GM19240 (cell line): ENCODE results near the gene ATP1A1.
A peak's percentile ranks its signal among the peaks of the same experiment; 100 is the strongest.

ENCODE experiments used
- DNase-seq: peaks from one replicate; pipeline ENCODE4 v3.0.0; 2011; ENCODE audit warnings: low spot score; ENCODE audit not compliant: insufficient read length

Gene ATP1A1

DNA sequence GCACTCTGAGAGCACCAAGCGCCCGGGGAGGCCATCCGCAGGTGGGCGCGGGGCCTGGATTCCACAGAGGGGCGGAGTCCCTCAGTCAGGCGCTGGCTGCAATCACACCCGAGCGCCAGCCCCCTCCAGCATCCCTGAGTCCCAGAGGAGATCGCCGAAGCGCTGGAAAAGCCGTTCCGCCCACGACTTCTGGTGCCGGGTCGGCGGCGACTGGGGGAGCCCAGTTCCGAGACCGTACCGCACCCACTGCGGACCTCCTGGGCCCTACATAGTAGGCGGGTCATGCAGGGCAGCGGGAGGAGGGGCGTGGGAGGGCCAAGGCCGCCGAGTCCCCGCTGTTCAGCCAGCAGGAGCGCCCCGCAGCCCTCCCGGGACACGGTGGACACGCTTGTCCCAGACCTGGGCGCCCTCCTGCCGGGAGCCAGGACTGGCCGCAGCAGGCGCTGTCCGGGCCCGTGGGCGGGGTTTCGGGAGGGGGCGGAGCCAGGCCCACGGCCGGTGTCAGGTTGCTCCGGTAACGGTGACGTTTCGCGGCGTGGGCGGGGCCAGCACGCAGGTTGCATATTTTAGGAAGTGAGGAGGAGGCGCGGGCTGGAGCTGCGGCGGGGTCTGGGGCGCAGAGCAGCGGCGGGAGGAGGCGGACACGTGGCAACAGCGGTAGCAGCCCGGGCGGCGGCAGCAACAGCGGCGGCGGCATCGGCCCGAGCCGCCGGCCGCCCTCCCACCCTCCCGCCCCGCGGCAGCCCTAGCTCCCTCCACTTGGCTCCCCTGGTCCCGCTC is at the start of gene ATP1A1:
Gene ATP1A1 (plus strand): TSS at position 594 of the 780 bp plus-strand sequence. CDS start 268 bp downstream, outside the sequence.
- peak; percentile 58 for DNase-seq

DNA sequence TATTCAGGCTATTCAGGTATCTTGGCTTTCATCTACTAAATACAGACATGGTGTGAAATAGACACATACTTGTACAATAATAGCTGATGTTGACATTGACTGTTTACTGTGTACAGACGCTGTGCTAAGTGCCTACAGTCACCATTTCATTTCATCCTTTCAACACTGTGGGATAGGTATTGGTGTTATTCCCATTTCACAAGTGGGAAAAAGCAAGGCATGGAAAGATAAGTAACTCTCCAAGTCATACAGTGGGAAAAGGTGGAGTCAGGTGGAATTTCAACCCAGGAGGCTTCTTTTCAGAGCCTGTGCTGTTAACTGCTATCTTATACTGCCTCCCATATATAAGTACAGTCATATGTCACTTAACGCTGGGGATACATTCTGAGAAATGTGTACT is 49.6 kb upstream of the ATP1A1 start:
- DNase-seq: no peak

DNA sequence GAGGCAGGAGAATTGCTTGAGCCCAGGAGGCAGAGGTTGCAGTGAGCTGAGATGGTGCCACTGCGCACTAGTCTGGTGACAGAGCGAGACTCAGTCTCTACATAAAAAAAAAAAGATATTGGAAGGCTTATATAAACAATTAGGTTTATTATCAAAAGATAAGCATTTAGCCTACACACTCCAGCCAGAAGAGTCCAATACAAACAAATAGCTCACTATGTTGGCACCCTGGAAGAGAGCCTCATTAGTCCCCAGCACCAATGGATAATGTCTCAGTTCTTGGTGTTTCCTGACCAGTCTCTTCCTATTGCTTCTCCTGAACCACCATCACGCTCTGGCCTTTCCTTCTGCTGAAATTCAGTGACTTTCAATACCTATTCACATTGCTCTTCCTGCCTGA is 48.6 kb upstream of the ATP1A1 start:
- DNase-seq: no peak

DNA sequence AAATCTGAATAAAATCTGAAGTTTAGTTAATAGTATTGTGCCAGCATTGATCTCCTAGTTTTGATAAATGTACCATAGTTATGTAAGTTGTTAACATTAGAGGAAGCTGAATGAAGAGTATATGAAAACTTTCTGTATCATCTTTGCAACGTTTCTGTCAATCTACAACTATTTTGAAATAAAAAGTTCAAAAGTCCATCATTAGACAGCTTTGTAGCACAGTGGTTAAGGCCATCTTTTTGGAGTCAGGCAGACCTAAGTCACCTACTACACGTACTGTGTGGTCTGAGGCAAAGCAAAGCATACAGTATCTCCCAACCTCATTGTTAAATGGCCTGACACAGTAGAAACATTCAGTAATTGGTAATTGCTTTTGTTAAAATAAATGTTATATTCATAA is 47.9 kb upstream of the ATP1A1 start:
- no peak for DNase-seq

DNA sequence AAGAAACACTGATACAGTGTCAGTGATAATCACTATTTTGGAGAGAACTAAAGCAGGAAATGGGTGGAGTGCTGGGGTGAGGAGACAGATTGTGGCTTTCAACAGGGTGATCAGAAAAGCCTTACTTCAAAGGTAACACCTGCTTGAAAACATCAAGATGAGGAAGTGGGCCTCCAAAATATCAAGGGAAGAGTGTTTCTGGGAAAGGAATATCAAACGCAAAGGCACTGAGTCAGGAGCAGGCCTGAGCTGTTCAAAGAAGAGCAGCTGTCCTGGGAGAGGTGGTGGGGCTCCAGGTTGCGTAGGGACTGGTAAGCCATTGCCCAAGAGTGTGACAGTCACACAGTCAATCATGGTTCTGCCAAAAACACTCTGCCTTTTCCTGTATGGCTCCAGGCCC is 47.1 kb upstream of the ATP1A1 start:
- DNase-seq: no peak

DNA sequence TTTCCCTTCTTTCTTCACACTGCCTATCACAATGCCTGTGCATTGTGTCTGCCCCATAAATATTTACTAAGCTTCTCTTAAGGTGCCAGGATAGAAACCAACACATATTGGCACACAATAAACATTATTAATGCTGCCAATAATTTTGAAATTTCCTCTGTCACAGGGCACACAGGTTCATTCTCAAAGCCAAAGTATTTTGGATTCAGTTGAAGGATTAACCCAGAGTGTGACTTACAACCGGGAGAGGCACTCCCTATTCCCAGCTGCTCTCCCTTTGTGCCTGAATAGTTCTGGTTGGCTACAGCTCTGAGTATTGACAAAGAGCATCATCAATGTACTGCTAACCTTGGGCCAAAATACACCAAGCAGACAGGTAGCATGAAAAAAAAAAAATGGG is 46.6 kb upstream of the ATP1A1 start:
- DNase-seq: no peak

DNA sequence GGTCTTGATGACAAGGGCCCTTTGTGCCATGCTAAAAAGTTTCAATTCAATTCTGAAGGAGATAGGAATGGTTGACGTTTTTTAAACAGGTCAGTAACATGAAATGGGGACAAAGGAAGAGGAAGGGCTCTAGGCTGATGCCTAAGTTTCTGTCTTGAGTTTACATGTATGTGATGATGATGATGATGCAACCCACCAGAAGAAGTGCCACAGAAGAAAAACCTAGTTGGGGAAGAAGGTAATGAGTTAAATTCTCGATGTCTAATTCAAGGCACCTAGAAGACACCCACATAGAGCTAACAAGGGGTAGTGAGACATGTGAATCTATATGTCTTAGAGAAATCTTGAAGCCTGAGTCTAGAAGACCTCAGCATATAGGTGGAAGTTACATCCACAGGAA is 44.4 kb upstream of the ATP1A1 start:
- DNase-seq: no peak

DNA sequence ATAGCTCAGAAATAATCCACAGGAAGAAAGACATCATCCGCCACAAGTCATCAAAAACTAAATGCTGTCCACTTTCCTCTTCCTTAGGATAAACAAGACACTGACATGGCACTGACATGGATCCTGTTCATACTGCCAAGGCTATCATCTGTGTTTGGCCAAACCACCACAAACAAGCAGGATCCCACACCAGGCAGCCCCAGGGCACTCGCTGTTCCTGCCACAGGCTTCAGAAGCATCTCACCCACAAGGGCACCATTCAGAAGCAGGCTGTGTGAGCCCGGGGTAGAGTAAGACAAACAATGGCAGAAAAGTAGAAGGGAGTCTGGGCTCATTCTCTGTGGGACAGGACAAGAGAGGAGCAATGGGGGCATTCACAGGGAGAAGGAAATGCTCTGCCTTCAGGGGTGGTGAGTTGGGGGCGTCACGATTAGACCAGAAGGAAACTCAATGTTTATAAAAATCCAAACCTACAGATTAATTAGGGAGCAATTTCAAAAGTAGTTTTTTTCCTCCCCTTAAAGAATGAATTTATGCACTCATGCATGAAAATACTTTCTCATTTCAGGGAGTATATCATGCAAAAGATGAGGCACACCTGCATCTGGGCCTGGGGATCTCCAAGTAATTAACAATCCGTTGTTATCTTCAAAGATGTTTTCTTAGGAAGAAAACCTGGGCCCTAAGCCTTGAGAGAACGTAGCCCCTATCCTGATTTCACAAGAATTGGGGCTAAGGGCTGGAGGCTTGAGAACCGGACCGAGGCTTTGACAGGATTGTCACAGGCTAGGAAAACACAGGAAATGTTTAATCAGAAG is 43.3 kb upstream of the ATP1A1 start:
- no peak for DNase-seq

DNA sequence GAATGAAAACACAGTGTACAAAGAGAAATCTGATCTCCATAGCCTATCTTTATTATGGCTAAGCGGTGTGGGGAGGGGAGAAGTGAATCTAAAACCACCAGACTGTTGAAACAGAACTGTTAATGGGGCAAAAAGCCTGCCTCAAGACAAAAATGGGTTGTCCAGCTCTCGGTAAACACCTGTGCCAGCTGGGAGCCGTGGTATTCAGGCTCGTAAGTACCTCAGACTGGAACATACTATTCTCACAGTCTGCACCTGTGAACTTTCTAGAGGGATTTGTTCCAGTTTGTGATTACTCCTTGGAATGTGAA is 42.7 kb upstream of the ATP1A1 start:
- DNase-seq: no peak

DNA sequence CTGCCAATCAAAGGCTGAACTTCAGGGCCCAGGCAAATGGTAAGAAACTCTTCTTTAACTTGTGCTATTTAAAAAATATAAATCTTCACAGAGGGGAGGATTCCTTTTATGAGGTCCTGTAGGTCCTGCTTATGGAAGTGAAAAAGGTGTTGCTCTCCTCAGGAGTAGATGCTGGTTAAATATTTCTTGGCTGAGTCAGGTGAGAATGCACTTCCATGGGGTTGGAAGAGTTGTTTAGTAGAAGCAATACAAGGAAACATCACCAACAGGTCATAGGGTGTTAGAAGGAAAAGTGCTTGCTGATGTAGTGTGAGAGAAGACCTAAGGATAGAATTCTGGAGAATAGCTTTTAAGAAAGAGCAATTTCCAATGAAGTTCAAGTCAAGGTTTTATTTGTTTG is 42.2 kb upstream of the ATP1A1 start:
- no peak for DNase-seq

DNA sequence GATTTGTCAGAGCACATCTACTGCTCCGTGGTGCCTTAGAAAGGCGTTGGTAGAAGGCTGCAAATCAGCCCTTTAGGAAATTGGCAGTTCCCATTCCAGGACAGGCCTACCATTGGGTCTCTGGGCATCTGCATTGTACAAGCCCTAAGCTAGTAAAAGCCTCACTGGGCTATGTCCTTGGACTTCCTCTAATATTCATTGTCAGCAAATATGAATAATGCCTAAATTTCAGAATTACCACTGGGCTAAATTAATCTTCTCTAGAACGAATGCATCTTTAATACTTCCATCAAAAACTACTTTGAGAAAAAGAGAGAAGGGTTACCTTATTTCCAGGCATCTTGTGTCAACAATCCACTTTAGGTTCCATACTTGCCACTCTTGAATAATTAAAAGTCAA is 41.5 kb upstream of the ATP1A1 start:
- DNase-seq: no peak

DNA sequence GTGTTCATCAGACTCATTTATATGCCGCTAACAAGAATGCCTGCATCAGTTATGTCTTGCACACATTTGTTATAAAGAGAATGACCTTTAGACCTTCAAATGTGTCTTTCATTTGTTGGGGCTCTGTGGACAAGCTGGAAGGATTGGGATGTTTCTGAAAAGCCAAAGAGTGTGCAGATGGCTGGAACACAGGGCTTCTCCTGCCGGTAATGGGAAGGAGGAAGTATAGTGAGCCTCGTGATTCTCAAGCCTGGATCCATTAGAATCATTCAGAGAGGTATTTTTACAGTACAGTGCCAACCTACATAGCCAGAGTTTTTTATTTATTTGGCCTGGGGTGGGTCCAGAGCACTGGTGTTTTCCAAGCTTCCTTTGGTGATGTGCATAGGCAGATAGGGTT is 40.6 kb upstream of the ATP1A1 start:
- no peak for DNase-seq

DNA sequence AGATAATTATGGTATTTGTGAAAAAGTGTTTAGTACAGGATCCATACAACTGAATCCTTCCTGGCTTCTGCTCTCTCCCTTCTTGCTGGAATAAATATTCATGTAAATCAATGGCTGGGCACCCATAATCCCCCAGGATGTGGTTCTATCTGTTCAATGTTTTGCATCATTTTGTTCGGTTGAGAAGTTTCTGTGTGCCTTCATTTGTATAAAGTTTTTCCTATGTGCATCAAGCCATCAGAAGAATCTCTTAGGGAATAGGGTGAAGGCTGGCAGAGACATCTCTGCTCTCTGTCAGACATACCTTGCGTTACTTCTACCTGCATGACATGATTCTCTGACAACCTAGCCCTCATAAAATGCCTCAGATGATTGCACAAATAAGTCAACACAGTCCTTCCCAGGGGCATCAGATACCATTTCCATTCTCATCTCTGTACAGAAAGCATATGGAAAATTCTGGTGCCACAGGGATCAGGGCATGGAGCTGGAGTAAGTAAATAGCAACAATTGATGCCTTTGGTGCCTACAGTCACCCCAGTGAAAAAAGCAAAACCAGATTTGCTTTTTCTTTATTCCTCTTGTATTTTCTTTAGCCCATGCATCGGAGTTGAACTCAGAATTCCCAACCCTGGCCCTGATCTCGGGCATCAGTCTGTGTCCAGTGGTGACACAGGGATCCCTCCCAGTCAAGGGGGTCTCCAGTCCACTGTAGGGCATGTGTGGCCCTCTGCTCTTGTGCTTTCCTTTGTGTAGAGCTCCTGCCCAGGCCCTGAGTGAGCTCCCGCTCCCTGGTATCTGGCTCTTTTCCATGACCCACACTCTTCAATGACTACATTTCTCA is 39.7 kb upstream of the ATP1A1 start:
- DNase-seq: no peak

DNA sequence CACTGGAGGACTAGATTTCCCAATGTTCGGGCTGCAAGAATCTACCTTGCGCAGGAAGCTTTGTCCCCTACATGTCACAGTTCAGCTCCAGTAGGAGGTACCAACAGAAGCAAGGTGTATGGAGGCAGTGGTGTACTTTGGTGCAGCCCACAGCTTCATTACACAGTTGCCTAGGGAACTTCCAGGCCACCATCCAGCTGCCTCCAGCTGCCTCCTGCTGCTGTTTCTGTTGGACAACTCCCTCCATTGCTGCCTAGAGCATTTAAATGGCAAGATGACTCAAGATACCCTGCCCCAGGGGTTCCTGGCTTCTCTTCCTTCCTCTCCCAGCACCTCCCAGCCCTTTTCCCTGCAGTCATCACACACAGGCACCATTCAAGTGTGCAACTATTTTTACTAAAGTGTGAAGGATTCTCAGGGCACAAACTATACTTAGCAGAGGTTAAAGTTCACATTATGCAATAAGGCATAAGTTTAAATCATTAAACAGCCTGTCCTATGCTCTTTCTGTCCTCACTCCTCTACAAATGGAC is 39.0 kb upstream of the ATP1A1 start:
- no peak for DNase-seq

DNA sequence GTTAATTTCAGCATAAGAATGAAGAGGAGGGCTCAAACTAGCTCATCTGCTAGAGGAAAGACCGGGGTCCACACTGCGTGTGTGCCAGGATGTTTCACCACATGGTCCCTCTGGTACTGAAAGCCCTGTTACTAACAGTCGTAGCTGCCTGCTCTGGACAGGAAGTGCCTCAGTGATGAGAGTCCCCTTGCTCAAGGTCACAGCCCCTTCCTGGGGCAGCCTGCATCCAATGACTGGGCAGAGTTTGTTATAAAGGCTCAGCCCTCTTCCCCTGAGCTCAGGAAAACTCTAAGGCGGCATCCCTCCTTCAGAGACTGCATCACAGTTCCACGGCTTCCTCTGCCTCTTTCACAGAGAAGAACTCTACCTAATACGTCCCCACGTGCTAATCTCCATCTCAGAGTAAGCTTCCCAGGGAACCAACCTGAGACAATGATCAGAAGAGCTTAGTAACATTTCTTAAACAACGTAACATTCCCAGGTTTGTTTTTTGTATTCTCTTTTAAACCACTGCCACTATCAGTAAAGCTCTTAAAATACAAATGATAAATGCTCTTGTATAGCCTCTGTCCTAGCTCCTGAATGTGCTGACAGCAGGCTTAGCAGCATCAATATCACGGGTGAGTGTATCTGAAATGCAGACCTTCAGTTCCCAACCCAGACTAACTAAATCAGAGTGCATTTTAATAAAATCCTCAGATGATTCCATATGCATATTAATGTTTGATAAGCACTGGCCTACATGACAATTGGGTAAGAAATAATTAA is 38.0 kb upstream of the ATP1A1 start:
- DNase-seq: no peak

DNA sequence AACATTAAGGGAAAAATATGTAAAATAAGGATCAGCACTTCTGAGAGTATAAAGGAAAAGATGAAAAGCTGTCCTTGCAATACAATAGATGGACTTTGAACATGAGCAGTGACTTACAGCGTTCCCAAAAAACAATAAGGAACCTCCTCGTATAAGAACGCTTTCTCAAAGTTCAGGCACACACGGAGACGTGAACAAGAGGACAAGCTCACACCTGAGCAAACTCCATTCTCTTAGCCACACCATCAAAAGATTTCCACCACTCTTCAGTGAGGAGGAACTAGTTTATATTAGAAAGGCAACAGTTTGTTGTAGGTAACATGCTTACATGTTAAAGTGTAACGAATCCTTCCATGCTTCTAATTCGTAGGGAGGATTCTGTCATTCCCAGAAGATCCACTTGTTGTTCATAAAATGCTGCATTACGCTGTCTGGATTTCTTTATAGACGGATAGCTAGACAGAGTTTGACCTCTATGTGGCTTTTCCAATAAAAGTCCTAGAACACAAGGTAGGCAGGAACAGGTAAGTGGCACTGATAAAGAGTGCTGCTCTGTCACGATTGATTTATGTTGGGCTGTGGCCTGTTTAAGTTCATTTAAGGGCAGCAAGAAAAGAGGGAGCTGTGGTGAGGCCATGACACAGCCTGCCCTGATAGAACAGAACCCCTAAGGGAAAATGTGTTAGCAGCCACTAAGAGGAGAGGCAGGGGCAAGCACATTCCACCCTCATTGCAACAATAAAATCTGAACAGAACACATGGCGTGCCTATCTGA is 37.0 kb upstream of the ATP1A1 start:
- no peak for DNase-seq

DNA sequence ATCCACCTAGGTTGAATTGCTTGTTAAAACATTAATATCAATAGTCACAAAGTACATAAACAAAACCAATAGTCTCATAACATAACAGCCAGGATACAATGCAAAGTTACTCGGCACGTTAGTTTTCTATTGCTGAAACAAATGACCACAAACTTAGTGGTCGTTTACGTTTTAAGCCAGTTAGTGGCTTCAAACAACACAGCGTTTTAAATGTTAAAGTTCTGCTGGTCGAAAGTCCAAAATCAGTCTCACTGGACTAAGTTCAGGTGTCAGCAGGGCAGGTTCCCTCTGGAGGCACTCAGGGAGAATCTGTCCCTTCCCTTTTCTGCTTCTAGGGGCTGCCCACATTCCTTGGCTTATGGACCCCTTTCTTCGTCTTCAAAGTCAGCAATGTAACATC is 35.6 kb upstream of the ATP1A1 start:
- DNase-seq: no peak

DNA sequence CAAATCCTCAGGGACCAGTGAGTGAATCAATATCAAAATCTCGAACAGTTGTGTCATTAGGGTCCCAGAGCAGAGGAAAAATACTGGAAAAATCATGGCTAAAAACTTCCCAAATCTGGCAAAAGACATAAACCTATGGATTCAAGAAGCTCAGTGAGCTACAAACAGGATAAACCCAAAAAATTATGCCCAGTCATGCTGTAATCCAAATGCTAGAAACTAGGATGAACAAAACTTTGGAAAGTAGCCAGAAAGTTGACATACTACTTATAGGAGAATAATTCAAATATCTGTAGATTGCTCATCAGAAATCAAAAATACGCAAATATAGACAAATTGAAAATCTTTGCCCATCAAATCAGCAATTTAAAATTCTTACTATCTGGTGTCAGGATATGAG is 34.6 kb upstream of the ATP1A1 start:
- no peak for DNase-seq

DNA sequence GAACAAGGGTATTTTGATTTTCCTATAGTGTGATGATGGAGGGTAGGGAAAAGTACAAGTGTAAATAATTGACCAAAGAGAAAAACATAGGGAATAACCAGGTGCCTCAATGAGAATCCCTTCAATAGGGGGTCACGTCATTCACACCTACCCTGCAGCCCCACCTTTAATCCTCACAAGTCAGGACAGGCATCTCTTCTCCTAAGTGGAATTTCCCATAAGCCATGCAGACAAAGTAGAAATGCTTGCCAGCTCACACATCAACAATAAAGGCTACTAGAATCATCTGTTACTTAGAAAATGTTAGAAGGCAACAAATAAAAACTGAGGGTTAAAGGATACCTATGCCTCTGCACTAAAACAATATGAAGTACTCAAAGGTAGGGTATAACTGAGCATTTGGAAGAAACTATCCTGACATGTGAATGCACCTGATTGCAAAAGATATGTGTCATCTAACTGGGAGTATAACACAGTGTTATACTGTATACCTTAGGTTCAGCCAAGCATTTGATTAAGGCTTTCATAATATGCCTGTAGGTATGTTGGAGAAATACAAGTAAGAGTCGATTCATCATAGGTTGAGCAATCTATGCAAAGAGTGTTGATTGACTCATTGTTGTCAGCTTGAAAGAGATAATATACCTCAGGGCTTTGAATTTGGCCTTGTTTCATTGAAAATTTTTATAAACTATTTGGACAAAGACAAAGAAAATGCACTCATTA is 32.4 kb upstream of the ATP1A1 start:
- DNase-seq: no peak

DNA sequence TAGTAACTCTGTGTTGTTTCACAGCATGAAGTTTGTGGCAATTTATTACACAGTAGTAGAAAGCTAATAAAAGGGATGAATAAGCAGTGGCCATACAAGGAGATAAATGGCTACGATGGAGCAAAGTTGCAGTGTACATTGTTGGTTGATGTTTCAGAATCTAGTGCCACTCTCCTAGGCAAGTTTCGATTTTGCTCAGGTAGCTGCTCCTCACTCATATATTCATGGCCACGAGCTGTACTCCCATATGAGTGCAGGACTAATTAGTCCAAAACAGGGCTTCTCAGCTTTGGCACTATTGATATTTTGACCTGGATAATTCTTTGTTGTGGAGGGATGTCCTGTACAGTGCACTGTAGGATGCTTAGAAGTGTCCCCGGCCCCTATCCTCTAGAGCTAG is 30.0 kb upstream of the ATP1A1 start:
- DNase-seq: no peak
